ENCODE measurements around the gene DNAJA4.

Gene DNAJA4

GRCh38 chr15:78256044-78256437, 8.3 kb upstream of the DNAJA4 start:
- no peak overlapping the region for H3K4me3 ChIP-seq (replicated peaks; ENCODE audit: low read depth, low read length)
- no peak for DNase-seq (ENCODE audit: extremely low read depth, low read depth)
- TF ChIP-seq CTCF (IDR thresholded peaks at IDR 0.05; ENCODE audit: low read depth, low read length, missing control alignments), result no peak

GRCh38 chr15:78257681-78258080, 6.7 kb upstream of the DNAJA4 start:
- no peak overlapping the region for H3K4me3 ChIP-seq (replicated peaks; ENCODE audit: low read depth, low read length)
- no peak for TF ChIP-seq CTCF (IDR thresholded peaks at IDR 0.05; ENCODE audit: low read depth, low read length, missing control alignments)
- DNase-seq (ENCODE audit: extremely low read depth, low read depth), result no peak

- no peak for DNase-seq (ENCODE audit: extremely low read depth, low read depth)
- no peak for TF ChIP-seq CTCF (IDR thresholded peaks at IDR 0.05; ENCODE audit: low read depth, low read length, missing control alignments)
- no peak overlapping the region for H3K4me3 ChIP-seq (replicated peaks; ENCODE audit: low read depth, low read length)
These were observed 5.1 kb upstream of the DNAJA4 start for GRCh38 chr15:78259232-78259631.

- no peak for TF ChIP-seq CTCF (IDR thresholded peaks at IDR 0.05; ENCODE audit: low read depth, low read length, missing control alignments)
- H3K4me3 ChIP-seq (replicated peaks; ENCODE audit: low read depth, low read length), result no peak overlapping the region
- DNase-seq (ENCODE audit: extremely low read depth, low read depth), result no peak
These were observed 3.9 kb upstream of the DNAJA4 start for GRCh38 chr15:78260489-78260888.

- H3K4me3 ChIP-seq (replicated peaks; ENCODE audit: low read depth, low read length), result no peak overlapping the region
- no peak for DNase-seq (ENCODE audit: extremely low read depth, low read depth)
- TF ChIP-seq CTCF (IDR thresholded peaks at IDR 0.05; ENCODE audit: low read depth, low read length, missing control alignments), result no peak
These were observed 3.3 kb upstream of the DNAJA4 start for GRCh38 chr15:78261062-78261461.

DNA sequence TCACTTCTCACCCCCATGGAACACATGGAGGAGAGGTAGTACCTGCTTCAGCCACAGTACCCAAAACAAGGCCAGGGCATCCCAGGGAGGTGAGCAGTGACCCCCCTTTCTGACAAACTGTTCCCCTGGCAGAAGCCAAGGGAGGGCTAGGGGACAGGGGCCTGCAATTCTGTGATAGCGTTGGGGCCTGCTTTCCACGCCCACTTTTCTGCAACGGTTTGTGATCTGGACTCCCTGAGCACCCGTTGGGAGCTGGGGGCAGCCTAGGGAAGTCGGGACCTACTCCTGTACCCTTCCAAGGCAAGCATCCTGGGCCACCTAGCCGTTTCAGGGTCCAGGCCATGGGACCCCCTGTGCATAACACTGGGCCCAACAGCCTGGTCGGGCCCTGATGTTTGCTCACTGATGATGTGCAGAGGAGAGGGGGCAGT, 996 bp upstream of the DNAJA4 start:
- no peak for TF ChIP-seq CTCF (IDR thresholded peaks at IDR 0.05; ENCODE audit: low read depth, low read length, missing control alignments)
- DNase-seq (ENCODE audit: extremely low read depth, low read depth), result no peak
- no peak overlapping the region for H3K4me3 ChIP-seq (replicated peaks; ENCODE audit: low read depth, low read length)

GRCh38 chr15:78263907-78264303, 457 bp upstream of the DNAJA4 start:
- no peak overlapping the region for H3K4me3 ChIP-seq (replicated peaks; ENCODE audit: low read depth, low read length)
- DNase-seq (ENCODE audit: extremely low read depth, low read depth), result no peak
- TF ChIP-seq CTCF (IDR thresholded peaks at IDR 0.05; ENCODE audit: low read depth, low read length, missing control alignments), result no peak

All from HFF-Myc (cell line).